C4-2B (cell line): ENCODE measurements around the gene NLRP12.
"Not testable (repeated sequence)": the region's sequence is repeated elsewhere in the genome, so short reads cannot be mapped to it uniquely, and the experiment has no call there.

Source experiments
- CTCF ChIP-seq: fragments of 450-650 bp; conservative IDR thresholded peaks from 2 replicates; pipeline ENCODE4 v1.5.1; 2017; ENCODE audit warnings: mild to moderate bottlenecking
- ZFX ChIP-seq: fragments of 450-650 bp; IDR thresholded peaks from 2 replicates; pipeline ENCODE4 v1.6.1; 2017

- TF ChIP-seq CTCF, ZFX: not testable (repeated sequence)
Measured at GRCh38 chr19:53838446-53838845, 14.3 kb upstream of the NLRP12 start.
